Liver (tissue), 3 donors: ENCODE measurements around the gene TMC2.

ENCODE experiments used
- EGR1 ChIP-seq, 2 donors: IDR thresholded peaks; 2 replicates each; pipeline ENCODE4 v1.6.1; 2016 to 2018; ENCODE audit warnings: antibody characterized with exemption in 2 of 2, low read depth in 2 of 2
- FOXA1 ChIP-seq: IDR thresholded peaks from 2 replicates; pipeline ENCODE4 v1.6.1; 2016; ENCODE audit warnings: antibody characterized with exemption
- GABPA ChIP-seq, 2 donors: IDR thresholded peaks in 1 of 2; conservative IDR thresholded peaks in 1 of 2; 2 replicates each; pipeline ENCODE4 v1.6.1; 2016; ENCODE audit warnings: antibody characterized with exemption in 2 of 2, mild to moderate bottlenecking in 1 of 2, moderate library complexity in 1 of 2
- HNF4G ChIP-seq: IDR thresholded peaks from 2 replicates; pipeline ENCODE4 v1.6.1; 2016; ENCODE audit warnings: antibody characterized with exemption
- JUND ChIP-seq, 2 donors: IDR thresholded peaks; 2 replicates each; pipeline ENCODE4 v1.6.1; 2016; ENCODE audit warnings: antibody characterized with exemption in 2 of 2
- RAD21 ChIP-seq, 2 donors: IDR thresholded peaks; 2 replicates each; pipeline ENCODE4 v1.6.1; 2016; ENCODE audit warnings: antibody characterized with exemption in 2 of 2, mild to moderate bottlenecking in 2 of 2
- SP1 ChIP-seq: IDR thresholded peaks from 2 replicates; pipeline ENCODE4 v1.6.1; 2018; ENCODE audit warnings: antibody characterized with exemption, mild to moderate bottlenecking
- TAF1 ChIP-seq: conservative IDR thresholded peaks from 2 replicates; pipeline ENCODE4 v1.6.1; 2016; ENCODE audit warnings: antibody characterized with exemption, mild to moderate bottlenecking
- YY1 ChIP-seq: IDR thresholded peaks from 2 replicates; pipeline ENCODE4 v1.6.1; 2016; ENCODE audit warnings: antibody characterized with exemption, mild to moderate bottlenecking
- TF ChIP-seq, protein P1 (sequence below): IDR thresholded peaks from 2 replicates; pipeline ENCODE4 v1.6.1; 2016; ENCODE audit warnings: antibody characterized with exemption
- TF ChIP-seq, protein P2 (sequence below): fragments of 150-350 bp; IDR thresholded peaks from 2 replicates; pipeline ENCODE4 v1.5.1; 2017; ENCODE audit warnings: improper control_type of control experiment, low read depth, low read length; ENCODE audit not compliant: missing input control
- TF ChIP-seq, protein P3 (sequence below): IDR thresholded peaks from 2 replicates; pipeline ENCODE4 v1.6.1; 2016; ENCODE audit warnings: antibody characterized with exemption, mild to moderate bottlenecking
- TF ChIP-seq, protein P4 (sequence below): IDR thresholded peaks from 2 replicates; pipeline ENCODE4 v1.6.1; 2016; ENCODE audit warnings: antibody characterized with exemption
- TF ChIP-seq, protein P5 (sequence below): IDR thresholded peaks from 2 replicates; pipeline ENCODE4 v1.6.1; 2016; ENCODE audit warnings: antibody characterized with exemption
- donor health status: healthy.
- donor health status: healthy.

DNA sequence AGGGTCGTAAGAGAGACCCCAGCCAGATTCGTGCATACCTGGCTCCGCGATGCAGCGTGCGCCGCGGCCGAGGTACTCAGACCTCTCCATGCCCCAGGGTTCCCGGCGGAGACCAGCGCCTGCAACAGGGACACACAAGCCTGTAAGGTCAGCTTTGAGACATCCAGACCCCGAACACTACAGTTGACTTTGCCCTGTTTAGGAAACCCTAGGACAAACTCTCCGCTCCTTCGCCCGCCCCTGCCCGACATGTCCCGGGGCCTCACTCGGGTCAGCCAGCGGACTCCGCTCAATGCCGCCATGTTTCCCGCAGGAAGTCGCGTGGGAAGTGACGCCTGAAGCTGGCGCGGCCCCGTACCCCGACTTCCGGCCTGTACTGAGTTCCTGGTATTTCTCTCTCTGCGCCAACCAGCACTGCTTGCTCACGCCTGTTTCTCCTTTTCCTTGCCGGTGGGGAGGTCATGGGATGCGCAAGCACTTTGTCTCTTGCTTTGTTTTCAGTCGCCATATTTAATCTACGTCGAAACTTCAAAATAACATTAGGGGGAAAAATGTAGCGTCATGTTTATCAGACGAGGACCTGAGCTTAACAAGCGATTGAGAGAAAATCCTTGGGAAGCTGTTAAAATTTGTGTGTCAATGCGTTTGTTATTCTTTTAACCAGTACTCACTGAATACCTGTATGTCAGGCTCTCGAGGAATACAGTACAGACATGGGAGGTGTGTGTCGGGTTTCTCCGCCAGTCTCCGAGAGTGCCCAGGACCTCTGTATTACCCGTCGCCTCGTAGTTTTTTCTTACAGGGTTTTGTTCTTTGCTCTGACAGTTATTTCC is 127.7 kb downstream of the TMC2 start, which contains the start of gene IDH3B:
- TF ChIP-seq, protein P1, sequence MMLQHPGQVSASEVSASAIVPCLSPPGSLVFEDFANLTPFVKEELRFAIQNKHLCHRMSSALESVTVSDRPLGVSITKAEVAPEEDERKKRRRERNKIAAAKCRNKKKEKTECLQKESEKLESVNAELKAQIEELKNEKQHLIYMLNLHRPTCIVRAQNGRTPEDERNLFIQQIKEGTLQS = peak; percentile 49
- peak; percentile 80 to 99 for TF ChIP-seq EGR1 (IDR thresholded peaks at IDR 0.05; ENCODE audit: low read depth in 2 of 2)
- TF ChIP-seq TAF1 = peak; percentile 82
- TF ChIP-seq, protein P2, sequence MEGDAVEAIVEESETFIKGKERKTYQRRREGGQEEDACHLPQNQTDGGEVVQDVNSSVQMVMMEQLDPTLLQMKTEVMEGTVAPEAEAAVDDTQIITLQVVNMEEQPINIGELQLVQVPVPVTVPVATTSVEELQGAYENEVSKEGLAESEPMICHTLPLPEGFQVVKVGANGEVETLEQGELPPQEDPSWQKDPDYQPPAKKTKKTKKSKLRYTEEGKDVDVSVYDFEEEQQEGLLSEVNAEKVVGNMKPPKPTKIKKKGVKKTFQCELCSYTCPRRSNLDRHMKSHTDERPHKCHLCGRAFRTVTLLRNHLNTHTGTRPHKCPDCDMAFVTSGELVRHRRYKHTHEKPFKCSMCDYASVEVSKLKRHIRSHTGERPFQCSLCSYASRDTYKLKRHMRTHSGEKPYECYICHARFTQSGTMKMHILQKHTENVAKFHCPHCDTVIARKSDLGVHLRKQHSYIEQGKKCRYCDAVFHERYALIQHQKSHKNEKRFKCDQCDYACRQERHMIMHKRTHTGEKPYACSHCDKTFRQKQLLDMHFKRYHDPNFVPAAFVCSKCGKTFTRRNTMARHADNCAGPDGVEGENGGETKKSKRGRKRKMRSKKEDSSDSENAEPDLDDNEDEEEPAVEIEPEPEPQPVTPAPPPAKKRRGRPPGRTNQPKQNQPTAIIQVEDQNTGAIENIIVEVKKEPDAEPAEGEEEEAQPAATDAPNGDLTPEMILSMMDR = no peak
- TF ChIP-seq, protein P3, sequence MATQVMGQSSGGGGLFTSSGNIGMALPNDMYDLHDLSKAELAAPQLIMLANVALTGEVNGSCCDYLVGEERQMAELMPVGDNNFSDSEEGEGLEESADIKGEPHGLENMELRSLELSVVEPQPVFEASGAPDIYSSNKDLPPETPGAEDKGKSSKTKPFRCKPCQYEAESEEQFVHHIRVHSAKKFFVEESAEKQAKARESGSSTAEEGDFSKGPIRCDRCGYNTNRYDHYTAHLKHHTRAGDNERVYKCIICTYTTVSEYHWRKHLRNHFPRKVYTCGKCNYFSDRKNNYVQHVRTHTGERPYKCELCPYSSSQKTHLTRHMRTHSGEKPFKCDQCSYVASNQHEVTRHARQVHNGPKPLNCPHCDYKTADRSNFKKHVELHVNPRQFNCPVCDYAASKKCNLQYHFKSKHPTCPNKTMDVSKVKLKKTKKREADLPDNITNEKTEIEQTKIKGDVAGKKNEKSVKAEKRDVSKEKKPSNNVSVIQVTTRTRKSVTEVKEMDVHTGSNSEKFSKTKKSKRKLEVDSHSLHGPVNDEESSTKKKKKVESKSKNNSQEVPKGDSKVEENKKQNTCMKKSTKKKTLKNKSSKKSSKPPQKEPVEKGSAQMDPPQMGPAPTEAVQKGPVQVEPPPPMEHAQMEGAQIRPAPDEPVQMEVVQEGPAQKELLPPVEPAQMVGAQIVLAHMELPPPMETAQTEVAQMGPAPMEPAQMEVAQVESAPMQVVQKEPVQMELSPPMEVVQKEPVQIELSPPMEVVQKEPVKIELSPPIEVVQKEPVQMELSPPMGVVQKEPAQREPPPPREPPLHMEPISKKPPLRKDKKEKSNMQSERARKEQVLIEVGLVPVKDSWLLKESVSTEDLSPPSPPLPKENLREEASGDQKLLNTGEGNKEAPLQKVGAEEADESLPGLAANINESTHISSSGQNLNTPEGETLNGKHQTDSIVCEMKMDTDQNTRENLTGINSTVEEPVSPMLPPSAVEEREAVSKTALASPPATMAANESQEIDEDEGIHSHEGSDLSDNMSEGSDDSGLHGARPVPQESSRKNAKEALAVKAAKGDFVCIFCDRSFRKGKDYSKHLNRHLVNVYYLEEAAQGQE = peak; percentile 77
- TF ChIP-seq RAD21 (IDR thresholded peaks at IDR 0.05) = no peak
- TF ChIP-seq GABPA (IDR thresholded peaks at IDR 0.05 in 1 of 2, conservative IDR thresholded peaks at IDR 0.05 in 1 of 2) = peak; percentile 99 to 100
- TF ChIP-seq YY1 = peak; percentile 99
- TF ChIP-seq, protein P4, sequence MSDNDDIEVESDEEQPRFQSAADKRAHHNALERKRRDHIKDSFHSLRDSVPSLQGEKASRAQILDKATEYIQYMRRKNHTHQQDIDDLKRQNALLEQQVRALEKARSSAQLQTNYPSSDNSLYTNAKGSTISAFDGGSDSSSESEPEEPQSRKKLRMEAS = no peak
- TF ChIP-seq FOXA1 = peak; percentile 42
- TF ChIP-seq, protein P5, sequence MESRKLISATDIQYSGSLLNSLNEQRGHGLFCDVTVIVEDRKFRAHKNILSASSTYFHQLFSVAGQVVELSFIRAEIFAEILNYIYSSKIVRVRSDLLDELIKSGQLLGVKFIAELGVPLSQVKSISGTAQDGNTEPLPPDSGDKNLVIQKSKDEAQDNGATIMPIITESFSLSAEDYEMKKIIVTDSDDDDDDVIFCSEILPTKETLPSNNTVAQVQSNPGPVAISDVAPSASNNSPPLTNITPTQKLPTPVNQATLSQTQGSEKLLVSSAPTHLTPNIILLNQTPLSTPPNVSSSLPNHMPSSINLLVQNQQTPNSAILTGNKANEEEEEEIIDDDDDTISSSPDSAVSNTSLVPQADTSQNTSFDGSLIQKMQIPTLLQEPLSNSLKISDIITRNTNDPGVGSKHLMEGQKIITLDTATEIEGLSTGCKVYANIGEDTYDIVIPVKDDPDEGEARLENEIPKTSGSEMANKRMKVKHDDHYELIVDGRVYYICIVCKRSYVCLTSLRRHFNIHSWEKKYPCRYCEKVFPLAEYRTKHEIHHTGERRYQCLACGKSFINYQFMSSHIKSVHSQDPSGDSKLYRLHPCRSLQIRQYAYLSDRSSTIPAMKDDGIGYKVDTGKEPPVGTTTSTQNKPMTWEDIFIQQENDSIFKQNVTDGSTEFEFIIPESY = no peak
- no peak for TF ChIP-seq JUND (IDR thresholded peaks at IDR 0.05)
- peak; percentile 68 for TF ChIP-seq SP1
- no peak for TF ChIP-seq HNF4G
